NCI-H2029 (cell line): ENCODE results near the gene CCDC154.

ENCODE experiments used
- DNase-seq: peaks from one replicate; lab custom pipeline; 2025; lab: John Stamatoyannopoulos, UW

The CCDC154 gene

DNA sequence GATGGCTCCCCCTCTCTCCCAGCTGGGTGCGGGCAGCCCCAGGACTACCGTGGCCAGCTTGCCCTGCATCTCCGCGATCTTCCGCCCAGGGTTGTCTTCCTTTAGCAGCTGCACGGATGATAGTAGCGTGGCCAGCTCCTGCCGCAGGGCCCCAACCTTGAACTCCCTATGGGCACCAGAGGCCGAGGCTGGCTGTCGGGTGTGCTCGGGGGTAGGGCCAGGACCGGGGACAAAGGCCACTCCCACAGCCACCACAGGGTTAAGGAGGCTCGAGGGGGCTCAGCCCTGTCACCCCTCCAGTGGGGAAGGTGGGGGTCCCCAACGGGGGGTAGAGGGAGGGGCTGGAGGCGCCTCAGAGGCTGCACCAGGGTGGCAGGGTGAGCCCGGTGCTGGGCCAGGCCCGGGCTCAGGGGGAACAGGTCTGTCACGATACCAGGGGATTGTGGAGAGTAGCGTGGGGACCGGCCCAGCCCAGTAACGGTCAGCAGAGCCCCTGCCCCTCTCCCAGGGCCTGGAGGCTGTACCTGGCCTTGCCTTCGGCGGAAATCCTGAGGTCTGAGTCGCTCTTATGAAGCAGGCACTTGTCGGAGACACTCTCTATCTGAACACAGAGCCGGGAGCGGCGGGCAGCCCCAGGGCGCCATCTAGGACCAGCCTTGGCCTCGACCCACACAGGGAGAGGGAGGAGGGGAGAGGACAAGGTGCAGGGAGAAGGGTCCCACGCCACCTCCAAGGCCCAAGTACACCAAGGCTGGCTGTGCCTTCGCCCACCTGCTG, 8.2 kb downstream of the CCDC154 start:
- DNase-seq: no peak

DNA sequence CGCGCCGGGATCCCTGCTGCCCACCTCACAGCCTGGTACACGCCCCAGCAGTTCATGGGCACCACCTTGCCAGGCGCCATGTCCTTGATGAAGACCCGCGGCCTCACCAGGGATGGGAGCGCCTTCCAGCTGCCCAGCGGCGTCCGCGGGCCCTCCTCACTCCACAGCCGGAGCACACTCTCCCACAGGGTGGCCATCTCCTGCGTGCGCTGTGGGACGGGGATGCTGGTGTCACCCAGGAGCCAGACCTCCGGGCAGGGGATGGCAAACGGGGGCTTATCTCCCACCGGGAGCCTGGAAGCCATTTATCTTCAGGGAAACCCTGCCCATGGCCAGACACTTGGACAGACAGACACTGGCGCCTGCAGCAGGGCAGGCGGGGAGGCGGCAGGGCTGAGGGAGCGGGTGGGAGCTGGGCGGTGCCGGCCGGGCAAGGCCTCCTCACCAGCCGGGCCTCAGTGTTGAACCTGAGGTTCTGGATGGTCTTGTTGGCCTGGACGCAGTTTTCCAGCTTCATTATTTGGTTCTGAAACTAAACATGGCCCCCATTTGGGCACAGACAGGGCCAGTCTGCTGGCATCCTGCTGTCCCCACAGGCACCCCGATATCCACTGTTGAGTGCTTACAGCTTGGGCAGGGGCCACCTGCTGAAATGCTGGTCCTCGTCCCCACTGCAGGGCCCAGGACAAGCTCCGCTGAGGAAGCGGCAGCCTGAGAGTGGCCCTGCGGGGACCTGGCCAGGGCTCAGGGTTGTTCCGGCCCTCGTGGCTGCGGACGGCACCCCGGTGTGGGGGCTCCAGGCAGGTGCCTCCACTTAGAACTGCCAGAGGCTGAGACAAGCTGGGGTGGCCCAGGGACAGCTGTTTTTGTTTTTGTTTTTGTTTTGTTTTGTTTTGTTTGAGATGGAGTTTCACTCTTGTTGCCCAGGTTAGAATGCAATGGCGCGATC, 9.4 kb downstream of the CCDC154 start:
- DNase-seq: no peak

DNA sequence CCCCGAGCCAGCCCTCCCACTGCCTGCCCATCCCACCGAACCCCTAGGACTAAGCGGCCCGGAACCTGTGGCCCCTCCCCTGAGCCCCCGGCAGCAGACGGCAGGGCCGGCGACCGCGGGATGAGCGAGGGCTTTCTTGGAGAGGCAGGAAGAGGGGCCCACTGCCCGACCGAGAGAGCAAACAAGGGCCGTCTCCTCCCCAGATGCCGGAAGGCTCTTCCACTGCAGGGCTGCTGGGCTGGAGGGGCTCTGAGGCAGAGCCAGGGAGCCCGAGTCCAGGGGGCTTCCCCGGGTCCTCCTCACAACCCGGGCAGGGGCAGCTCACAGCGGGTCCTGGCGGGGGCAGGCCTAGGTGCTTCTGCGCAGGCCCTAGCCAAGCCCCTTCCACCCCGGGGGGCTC, 10.6 kb downstream of the CCDC154 start:
- no peak for DNase-seq

DNA sequence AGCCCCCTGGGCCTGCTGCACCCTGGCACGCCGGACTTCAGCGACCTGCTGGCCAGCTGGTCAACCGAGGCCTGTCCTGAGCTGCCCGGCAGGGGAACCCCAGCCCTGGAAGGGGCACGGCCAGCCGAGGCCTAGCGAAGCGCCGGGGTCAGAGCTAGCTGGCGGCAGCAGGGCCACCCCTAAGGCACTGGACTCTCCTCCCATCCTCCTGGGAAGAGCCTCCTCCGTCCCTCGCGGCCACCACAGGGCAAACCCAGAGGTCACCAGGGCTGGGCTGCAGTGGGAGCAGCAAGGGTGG, 11.1 kb downstream of the CCDC154 start:
- DNase-seq: no peak

DNA sequence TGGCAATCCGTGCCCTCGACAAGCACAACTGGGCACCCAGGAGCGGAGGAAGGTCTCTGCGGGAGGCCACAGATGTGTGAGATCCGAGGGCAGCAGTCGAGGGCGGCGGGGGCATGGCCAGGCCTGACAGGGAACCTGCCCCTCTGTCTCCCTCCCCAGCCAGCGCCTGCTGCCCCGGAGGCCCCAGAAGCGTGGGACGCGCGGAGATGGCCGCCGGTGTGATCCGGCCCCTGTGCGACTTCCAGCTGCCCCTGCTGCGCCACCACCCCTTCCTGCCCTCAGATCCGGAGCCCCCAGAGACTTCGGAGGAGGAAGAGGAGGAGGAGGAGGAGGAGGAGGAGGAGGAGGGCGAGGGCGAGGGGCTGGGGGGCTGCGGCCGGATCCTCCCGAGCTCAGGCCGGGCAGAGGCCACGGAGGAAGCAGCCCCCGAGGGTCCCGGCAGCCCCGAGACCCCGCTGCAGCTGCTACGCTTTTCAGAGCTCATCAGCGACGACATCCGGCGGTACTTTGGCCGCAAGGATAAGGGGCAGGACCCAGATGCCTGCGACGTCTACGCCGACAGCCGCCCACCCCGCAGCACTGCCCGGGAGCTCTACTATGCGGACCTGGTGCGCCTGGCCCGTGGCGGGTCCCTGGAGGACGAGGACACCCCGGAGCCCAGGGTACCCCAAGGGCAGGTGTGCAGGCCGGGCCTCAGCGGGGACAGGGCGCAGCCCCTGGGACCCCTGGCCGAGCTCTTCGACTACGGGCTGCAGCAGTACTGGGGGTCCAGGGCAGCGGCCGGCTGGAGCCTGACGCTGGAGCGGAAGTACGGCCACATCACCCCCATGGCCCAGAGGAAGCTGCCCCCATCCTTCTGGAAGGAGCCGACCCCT, 11.7 kb downstream of the CCDC154 start:
- DNase-seq: no peak

DNA sequence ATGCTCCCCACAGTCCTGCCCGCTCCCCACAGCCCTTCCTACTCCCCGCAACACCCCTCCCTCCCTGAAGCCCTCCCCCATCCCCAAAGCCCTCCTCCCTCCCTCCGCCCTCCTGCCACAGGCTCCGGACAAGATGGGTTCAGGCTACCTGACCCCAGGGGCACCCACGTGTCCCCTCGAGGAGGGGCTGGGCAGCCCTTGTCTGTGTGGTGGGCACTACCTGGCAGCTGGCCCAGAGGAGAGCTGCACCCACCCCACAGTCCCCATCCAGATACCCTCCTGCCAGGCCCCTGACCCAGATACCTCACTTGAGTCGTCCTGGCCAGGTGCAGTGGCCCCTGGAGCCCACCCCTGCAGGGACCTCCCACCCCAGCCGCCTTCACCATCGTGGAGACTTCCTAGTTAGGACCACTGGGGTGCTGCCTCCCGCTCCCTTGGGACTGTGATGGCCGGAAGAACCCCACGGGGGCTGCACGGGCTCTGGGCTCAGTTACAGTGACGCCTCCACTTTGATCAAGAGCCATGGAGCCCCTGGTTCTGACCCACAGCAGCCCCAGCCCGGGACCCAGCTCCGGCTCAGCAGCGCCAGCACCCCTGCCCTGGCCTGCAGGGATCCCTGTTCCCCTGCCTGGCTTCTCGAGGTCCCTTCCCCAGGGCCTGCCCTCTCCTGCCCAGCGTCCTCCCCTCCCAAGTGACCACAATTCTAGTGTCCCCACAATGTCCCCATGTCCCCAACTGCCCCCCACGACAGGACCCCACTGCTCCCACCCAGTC, 12.7 kb downstream of the CCDC154 start:
- no peak for DNase-seq

DNA sequence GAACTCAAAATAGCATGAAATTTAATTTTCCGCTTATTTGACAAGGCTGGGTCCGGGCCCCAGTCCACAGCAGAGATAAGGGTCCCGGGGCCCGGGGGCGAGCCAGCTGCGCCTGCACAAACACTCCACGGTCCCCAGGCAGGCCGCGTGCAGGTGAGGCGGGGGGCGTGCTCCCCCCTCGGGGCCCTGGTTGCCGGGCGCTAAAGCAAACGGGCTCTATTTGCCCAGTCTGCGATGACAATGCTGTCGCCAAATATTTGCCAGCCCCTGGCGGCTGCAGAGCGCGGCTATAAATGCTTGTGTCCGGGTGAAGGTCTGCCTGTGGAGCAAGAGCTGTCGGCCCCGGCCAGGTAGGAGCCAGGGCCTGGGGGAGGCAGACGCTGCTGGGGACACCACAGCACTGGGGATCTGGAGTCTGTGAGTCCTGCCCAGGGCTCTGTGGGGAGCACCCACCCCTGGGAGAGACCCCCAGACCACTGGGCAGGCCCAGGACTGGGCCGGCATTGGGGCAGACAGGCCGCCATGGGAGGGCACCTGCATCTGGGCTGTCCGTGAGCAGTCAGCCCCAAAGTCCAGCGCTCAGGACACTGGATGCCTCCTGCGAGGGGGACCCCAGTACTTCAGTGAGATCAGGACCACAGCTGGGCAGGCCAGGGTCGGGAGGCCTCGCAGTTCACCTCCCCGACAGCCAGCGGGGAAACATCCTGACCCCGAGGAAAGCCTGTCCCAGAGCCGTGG, 13.4 kb downstream of the CCDC154 start, which contains the start of gene PERCC1:
Gene PERCC1 (plus strand): TSS at position 320 of the 738 bp plus-strand sequence. CDS start 1,516 bp downstream, outside the sequence.
- peak; percentile 84 for DNase-seq

DNA sequence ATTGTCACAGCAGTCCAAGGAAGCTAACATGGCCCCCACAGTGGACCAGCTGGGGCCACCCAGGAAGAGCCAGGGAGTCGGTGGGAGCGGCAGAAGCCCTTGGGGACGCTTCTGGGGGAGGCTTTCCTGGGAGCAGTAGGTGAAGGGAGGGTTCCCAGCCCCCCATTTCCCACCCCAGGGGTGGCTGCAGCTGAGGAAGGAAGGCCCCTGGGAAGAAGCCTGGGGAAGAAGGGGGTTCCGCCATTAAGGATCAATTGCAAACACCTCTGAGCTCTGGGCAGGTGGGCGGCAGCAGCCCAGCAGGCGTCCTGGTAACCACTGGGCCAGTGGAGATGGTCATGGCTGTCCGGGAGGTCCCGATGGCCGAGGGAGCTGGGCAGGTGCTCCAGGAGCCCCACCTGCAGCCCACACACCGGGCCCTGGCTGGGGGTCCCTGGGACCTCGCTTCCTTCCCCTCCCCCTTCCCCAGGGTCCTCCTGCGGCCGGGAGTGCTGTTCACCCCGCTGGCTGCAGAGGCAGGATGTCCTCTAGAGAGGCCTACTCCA, 14.1 kb downstream of the CCDC154 start:
- DNase-seq: no peak

DNA sequence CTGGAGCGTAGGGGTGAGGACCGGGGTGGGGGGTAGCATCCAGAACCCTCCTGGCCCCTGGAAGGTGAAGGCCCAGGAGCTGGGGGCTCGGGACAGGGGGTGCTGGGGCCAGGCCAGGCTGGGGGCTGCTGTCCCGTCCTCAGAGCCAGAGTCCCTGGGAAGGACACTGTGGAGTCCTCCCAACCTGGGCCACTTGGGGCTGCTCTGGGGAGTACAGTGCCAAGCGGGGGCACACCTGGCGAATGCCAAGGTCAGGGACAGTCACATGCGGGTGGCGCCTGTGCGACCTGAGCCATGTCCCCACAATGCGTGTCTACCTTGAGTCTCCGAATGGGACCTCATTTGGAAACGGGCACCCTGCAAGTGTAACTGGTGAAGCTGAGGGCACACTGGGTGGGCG, 14.7 kb downstream of the CCDC154 start:
- DNase-seq: no peak

DNA sequence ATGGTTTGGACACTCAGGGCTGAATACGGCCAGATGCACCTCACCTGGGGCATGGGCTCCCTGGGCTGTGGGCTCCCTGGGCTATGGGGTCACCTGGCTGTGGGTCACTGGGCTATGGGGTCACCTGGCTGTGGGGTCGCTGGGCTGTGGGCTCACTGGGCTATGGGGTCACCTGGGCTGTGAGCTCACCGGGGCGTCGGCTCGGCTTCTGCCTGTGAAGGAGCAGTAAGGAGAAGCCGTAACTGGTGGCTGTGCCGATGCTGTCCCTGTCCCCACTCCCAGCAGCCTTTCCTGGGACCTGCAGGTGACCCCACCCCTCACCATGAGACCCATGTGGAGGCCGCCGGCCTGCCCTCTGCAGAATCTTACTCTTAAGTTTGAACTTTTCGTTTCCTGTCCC, 15.3 kb downstream of the CCDC154 start:
- DNase-seq: no peak

DNA sequence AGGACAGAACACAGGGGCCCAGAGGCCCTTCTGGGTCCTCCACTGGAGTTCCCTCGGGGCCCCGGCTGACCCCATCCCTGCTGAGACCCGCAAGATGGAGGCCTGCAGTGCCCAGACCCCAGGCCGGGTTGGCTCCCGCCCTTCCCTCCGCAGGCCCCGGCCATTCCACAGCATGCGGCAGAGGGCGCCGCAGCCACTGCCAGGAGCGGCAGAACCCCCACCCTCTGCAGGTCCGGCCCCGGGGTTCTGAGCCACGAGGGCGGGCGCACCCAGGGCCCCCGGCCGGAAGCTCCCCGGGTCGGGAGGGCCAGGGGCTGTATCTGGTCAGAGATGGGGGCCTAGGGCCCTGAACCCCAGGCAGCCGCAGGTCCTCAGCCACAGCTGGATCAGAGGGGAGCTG, 15.8 kb downstream of the CCDC154 start:
- no peak for DNase-seq

DNA sequence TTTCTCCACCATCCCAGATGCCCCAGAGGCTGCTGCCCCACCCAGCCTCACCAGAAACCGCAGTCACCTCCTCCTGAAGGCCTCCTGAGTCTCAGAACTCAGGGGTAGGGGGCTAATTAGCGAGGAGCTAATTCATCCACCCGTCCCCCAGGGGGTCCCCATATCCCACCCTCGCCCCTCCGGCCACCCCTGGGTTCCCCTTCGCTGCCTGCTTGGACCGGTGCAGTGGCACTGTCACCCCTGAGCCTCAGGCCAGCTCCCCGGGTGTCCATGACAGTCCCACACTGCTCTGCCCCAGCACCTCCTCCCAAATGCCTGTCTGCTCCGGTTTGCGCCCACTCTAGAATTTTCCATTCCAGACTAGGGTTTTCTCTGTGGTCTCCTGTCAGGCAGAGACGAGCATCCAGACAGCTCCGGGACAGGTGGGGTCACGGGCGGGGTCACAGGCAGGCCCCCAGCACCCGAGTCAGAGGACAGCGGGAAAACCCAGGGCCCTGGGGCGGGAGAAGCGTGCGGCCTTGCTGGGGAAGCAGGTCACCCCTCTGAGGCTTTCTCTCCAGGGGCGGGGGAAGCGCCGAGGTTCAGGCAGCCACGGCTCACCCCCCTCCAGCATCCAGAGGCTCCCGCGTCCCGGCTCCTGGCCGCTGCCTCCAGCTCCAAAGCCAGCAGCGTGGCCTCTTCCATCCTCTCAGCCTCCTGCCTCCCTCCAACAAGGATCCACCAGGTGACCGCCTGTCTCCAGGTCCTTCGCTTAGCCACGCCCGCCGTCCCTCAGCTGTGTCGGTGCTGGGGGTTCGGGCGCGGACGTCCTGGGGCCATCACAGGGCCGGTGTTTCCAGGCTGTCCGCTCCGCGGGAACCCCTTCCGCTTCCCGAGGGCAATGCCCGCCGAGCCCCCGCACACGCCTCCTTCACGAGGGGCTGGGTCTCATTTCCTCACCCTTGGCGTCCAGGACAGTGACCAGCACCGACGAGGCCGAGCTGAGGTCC, 16.6 kb downstream of the CCDC154 start:
- DNase-seq: no peak

DNA sequence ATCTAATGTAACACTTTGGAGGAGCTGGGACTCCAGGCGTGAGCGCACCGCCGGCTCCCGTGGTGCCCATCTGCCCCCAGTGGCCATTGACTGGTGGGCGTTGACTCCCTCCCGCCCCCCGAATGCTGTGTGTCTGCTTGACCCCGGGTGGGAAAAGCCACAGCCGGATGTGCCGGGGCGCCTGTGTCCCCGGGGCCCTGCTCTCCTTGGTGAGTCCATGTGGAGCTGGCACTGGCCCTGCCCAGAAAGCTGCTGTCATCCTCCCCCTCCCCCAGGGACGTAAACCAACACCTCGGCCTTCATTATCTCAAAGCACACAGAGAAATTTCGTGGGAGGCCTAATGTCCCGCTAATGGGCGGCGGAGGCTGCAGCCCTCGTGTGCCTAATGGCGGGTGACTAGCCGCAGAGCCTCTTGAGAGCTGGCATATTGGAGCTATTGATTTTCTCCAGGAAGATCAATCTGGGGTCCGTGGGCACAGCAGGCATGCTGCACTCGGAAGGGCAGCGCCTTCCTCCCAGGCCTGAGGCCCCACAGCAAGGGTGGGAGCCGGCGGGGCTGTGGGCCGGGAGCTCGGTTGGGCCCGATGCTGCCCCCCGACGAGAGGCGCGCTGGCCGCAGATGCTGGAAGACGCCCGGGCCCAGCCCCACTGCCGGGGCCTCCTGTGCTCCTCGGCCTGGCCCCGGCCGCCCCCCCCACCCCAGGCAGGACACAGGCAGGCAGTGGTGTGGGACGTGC, 17.5 kb downstream of the CCDC154 start:
- DNase-seq: peak; percentile 78

DNA sequence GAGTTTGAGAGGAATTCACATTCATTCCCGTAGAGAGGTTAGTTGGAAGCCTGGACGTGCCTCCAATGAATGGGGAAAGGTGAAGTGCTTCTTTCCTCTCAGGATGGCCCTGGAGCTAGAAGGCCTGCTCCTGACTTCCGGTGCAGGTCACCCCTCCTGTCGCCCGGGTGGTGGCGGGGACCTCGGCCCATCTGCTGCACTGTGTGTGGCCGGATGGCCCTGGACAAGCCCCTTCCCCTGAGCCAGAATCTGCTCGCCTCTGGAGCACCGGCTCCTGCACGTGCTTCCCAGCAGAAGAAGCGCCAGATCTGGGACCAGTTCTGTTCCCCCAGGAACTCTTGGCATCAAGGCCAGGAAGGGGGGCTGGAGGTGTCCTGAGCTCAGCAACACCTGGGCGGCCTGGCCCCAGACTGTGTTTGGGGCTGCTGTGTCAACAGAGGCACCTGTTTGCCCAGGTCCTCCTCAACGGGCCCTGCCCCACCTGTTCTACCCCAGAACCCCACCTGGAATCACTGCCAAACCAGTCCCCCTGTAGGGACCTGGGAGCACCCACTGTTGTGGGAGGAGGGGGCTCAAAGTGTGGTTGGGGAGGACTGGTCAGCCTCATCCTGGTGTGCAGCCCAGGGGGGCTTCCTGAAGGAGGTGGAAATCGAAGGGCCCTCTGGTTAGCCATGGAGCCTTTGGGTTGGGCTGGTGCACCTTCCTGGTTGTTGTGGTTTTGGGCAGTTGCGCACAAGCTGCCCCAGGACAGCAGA, 18.6 kb downstream of the CCDC154 start:
- DNase-seq: no peak

DNA sequence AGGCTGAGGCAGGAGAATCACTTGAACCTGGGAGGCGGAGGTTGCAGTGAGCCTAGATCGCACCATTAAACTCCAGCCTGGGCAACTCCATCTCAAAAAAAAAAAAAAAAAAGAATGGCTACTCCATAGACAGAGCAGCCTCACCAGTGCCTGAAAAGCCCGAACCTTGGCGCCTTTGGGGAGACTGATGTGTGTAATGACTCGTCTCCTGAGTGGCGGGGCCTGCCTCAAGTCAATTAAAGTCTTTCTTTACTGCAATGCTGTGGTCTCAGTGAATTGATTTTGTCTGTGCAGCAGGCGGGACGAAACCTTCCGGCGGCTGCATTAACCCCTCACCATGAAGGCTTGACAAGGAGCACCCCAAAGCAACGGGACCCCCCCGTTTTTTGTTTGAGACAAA, 20.3 kb downstream of the CCDC154 start:
- no peak for DNase-seq

DNA sequence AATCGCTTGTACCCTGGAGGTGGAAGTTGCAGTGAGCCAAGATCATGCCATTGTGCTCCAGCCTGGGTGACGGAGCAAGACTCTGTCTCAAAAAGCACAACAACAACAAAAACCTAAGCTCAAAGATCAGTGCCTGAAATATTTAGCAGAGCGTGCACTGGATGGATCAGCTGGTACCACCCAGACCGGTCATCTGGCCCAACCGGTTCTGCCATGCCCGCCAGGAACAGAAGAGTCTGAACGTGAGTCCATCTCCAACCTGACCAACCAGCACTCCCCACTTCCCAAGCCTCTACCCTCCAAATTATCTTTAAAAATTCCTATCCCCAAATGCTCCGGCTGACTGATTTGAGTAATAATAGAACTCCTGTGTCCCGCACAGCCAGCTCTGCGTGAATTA, 22.3 kb downstream of the CCDC154 start:
- no peak for DNase-seq

DNA sequence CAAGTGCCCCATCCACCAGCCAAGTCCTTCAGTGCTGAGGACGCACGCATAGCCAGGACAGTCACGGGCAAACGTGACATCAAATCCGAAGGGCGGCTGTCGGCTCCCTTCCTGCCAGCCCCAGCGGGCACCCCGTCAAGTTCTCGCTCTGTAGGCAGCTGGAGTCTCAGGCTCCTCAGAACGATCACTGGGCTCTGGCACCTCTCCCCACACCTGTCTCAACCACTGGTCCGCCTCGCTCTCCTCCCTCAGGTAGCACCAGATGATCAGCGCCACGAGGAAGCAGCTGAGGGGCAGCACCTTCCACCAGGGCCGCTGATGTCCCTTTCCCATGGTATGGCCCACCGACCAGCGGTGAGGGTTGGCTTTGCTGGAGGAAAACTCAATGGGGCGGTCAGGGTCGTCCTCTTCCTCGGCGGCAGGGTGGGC, 24.2 kb downstream of the CCDC154 start:
- DNase-seq: no peak

DNA sequence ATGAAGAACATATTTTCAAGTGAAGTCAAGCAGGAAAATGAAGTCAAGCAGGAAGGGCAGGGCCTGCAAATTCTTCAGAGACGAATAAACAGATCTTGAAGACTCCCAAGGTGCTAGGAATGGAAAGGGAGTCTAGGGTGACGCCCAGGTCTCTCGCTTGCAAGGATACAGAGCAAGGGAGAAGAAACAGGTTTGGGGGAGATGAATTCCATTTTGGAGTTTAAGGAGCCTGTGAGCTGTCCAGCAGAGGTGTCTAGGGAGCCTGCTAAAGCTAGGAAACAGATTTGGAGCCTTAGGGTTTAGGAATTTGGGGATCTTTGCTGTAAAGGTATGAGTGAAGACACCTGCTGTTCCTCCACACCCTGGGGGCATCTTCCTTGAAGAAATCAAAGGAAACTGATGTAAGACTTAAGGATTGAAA, 27.8 kb downstream of the CCDC154 start:
- no peak for DNase-seq
